Trophoblast cell (in vitro differentiated cells and primary cell): ENCODE measurements around the gene STK17B.

Experiments
- DNase-seq, 2 donors: peaks; one replicate each; pipeline ENCODE4 v3.0.0-alpha.2; 2016
- H2AFZ ChIP-seq: 2 replicates; pipeline ENCODE4 v1.6.1; 2013; ENCODE audit warnings: low read length, moderate library complexity, mild to moderate bottlenecking; ENCODE audit not compliant: insufficient read depth, poor library complexity
- H2AK5ac ChIP-seq: 2 replicates; pipeline ENCODE4 v1.6.1; 2013; ENCODE audit warnings: mild to moderate bottlenecking, low read length
- H2BK120ac ChIP-seq: 2 replicates; pipeline ENCODE4 v1.6.1; 2013; ENCODE audit warnings: low read length, mild to moderate bottlenecking, moderate library complexity; ENCODE audit not compliant: insufficient read depth, poor library complexity
- H2BK12ac ChIP-seq: 2 replicates; pipeline ENCODE4 v1.6.1; 2013; ENCODE audit warnings: mild to moderate bottlenecking, low read length, moderate library complexity
- H2BK5ac ChIP-seq: 2 replicates; pipeline ENCODE4 v1.6.1; 2013; ENCODE audit warnings: low read length, low read depth, moderate library complexity, mild to moderate bottlenecking; ENCODE audit not compliant: poor library complexity
- H3K14ac ChIP-seq: 2 replicates; pipeline ENCODE4 v1.6.1; 2013; ENCODE audit warnings: mild to moderate bottlenecking, low read length
- H3K18ac ChIP-seq: 2 replicates; pipeline ENCODE4 v1.6.1; 2013; ENCODE audit warnings: mild to moderate bottlenecking, low read length
- H3K23ac ChIP-seq: 2 replicates; pipeline ENCODE4 v1.6.1; 2013; ENCODE audit warnings: low read length
- H3K27ac ChIP-seq: 2 replicates; pipeline ENCODE4 v1.5.1; 2013; ENCODE audit warnings: low read depth, mild to moderate bottlenecking, inconsistent platforms, low read length, moderate library complexity
- H3K27me3 ChIP-seq: 2 replicates; pipeline ENCODE4 v1.6.1; 2013; ENCODE audit warnings: inconsistent platforms, mild to moderate bottlenecking, low read length, moderate library complexity; ENCODE audit not compliant: insufficient read depth
- H3K36me3 ChIP-seq, 2 experiments: 1 replicate in 1 of 2; 2 replicates in 1 of 2; pipeline ENCODE4 v1.6.1; 2013; ENCODE audit warnings: low read length in 2 of 2, mild to moderate bottlenecking in 2 of 2, moderate library complexity in 1 of 2; ENCODE audit not compliant: insufficient read depth in 2 of 2, control insufficient read depth in 1 of 2
- H3K4ac ChIP-seq: 2 replicates; pipeline ENCODE4 v1.6.1; 2013; ENCODE audit warnings: low read depth, mild to moderate bottlenecking, low read length, moderate library complexity
- H3K4me1 ChIP-seq, 2 experiments: 1 replicate in 1 of 2; 2 replicates in 1 of 2; pipeline ENCODE4 v1.6.1; 2013; ENCODE audit warnings: low read length in 2 of 2, mild to moderate bottlenecking in 2 of 2, moderate library complexity in 1 of 2; ENCODE audit not compliant: insufficient read depth in 2 of 2, control insufficient read depth in 1 of 2
- H3K4me2 ChIP-seq: 2 replicates; pipeline ENCODE4 v1.6.1; 2013; ENCODE audit warnings: inconsistent platforms, mild to moderate bottlenecking, low read length, moderate library complexity
- H3K4me3 ChIP-seq: 2 replicates; pipeline ENCODE4 v1.5.1; 2013; ENCODE audit warnings: mild to moderate bottlenecking, low read depth, low read length, inconsistent platforms
- H3K79me1 ChIP-seq: one replicate; pipeline ENCODE4 v1.6.1; 2013; ENCODE audit warnings: low read length
- H3K79me2 ChIP-seq: 2 replicates; pipeline ENCODE4 v1.6.1; 2013; ENCODE audit warnings: low read length, mild to moderate bottlenecking; ENCODE audit not compliant: control insufficient read depth, insufficient read depth, poor library complexity
- H3K9ac ChIP-seq: 2 replicates; pipeline ENCODE4 v1.6.1; 2013; ENCODE audit warnings: mild to moderate bottlenecking, low read length
- H3K9me3 ChIP-seq: 2 replicates; pipeline ENCODE4 v1.6.1; 2013; ENCODE audit warnings: low read depth, mild to moderate bottlenecking, control low read depth, inconsistent platforms, low read length; ENCODE audit not compliant: insufficient read depth
- H4K12ac ChIP-seq: 2 replicates; pipeline ENCODE4 v1.6.1; 2013; ENCODE audit warnings: low read depth, mild to moderate bottlenecking, low read length, moderate library complexity
- H4K8ac ChIP-seq: 2 replicates; pipeline ENCODE4 v1.6.1; 2013; ENCODE audit warnings: low read depth, mild to moderate bottlenecking, low read length, moderate library complexity
- H4K91ac ChIP-seq: one replicate; pipeline ENCODE4 v1.6.1; 2013; ENCODE audit warnings: low read depth, mild to moderate bottlenecking, low read length, moderate library complexity
- WGBS: extraction: QIAGEN DNeasy Blood & Tissue Kit; methylation state at CpG from one replicate; pipeline ENCODE4 v1.1.7; 2013; ENCODE audit warnings: missing lambda C conversion rate; ENCODE audit not compliant: insufficient read length, insufficient coverage; ENCODE audit errors: extremely low coverage; 5-methylcytosine and 5-hydroxymethylcytosine counted together

The STK17B gene

DNA sequence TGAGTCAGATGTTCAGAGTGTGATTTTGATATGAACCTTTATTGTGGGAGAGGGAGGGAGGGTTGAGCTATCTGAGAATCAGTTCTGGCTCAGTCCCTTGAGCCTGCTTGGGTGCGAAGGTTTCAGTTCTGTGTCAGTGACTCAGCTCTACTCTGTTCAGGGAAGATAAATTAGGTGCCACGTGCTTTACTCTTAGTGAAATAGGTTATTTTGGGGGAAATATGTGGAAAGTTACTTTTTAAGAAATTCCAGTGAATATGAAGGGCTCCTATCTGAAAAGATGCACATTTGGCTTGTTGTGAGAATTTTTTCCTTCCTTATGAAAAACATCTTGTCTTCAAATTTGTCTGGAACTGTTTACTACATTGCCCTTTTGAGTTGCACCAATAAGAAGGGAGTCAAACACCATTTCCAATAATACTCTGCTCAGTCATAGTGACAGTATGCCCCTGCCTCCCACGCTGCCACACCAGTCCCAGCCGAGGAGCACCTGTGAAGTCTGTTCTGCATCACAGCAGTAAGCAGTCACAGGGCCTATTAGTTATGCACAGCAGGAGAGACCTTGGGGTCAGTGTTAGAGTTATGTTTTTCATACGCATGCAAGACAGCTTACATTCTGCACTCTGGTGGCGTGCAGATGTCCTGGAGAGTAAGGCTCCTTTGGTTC is 69.9 kb downstream of the STK17B start:
- no peak for DNase-seq
- Histone ChIP-seq H4K91ac (no peak overlapping the region), H3K14ac (no peak overlapping the region), H3K27ac (no peak overlapping the region), H2BK120ac (no peak overlapping the region), H4K12ac (no peak overlapping the region), H3K4me3 (no peak overlapping the region), H3K9ac (no peak overlapping the region), H3K79me2 (no peaks in the 10 kb centered on the region), H3K4me1 (no peaks in the 10 kb centered on the region), H3K9me3 (no peaks in the 10 kb centered on the region), H3K36me3 (no peaks in the 10 kb centered on the region), H3K27me3 (no peaks in the 10 kb centered on the region), H3K23ac (no peak overlapping the region), H2BK5ac (no peak overlapping the region), H2AFZ (no peak overlapping the region), H3K79me1 (no peaks in the 10 kb centered on the region), H2AK5ac (no peak overlapping the region), H2BK12ac (no peak overlapping the region), H3K4ac (no peak overlapping the region), H4K8ac (no peak overlapping the region), H3K18ac (no peak overlapping the region), H3K4me2 (no peak overlapping the region)
- no CpG with 5 or more reads among the region's 6 CpGs for WGBS

DNA sequence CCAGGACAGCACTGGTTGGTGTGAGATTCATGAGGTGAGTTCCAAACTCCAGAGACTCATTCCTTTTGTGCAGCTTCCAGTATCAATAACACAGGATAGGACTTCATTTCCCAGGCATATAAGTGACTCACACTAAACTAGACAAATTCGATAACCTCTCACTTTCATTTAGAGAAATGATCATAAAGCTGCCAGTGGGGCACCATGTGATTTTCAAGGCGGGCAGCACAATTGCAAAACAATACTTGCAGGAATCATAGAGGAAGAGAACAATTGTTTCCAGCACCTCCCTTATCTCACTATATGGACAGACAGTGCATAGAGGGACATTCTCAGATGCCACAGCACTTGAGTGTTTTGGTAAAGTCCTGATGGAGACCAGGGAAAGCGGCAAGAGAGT is 71.5 kb downstream of the STK17B start:
- Histone ChIP-seq H2BK120ac (no peak overlapping the region), H3K36me3 (no peaks in the 10 kb centered on the region), H3K4me2 (no peak overlapping the region), H2BK5ac (no peak overlapping the region), H4K12ac (no peak overlapping the region), H3K27me3 (no peaks in the 10 kb centered on the region), H3K9me3 (no peaks in the 10 kb centered on the region), H3K79me1 (no peaks in the 10 kb centered on the region), H3K18ac (no peak overlapping the region), H3K9ac (no peak overlapping the region), H3K27ac (no peak overlapping the region), H2BK12ac (no peak overlapping the region), H3K4me3 (no peak overlapping the region), H3K4me1 (no peaks in the 10 kb centered on the region), H4K8ac (no peak overlapping the region), H3K14ac (no peak overlapping the region), H2AFZ (no peak overlapping the region), H3K23ac (no peak overlapping the region), H3K79me2 (no peaks in the 10 kb centered on the region), H3K4ac (no peak overlapping the region), H2AK5ac (no peak overlapping the region), H4K91ac (no peak overlapping the region)
- DNase-seq: no peak
- WGBS: no CpG with 5 or more reads among the region's 3 CpGs

GRCh38 chr2:196097864-196098660 is 73.3 kb downstream of the STK17B start:
- Histone ChIP-seq H2BK12ac (no peak overlapping the region), H3K23ac (no peak overlapping the region)

DNA sequence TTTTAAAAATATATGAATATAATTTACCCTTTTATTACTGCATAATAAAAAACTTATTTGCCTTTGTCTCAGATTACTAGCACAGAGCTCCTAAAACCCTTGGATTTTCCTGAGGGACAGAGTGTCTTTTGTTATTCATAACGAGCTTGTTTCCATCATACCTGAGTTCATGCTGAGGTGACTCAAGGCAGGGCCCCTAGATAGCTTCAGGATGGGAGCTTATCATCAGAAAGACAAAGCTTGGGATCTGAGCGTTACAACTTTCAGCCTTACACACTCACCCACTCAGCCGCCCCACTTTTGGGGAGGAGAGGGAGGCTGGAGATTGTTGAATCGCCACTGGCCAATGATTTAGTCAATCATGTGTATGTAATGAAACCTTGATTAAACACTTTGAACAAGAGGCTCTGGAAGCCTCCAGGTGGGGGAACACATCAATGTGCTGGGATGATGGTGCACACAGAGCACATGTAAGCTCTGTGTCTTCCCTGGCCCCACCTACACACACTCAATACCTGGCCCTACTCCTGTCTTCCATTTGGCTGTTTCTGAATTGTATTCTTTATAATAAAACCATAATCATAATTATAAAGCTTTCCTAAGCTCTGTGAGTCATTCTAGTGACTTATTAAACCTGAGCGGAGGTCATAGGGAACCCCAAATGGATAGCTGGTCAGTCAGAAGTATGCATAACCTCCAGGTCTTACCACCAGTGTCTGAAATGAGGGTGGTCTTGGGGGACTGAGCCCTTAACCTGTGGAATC is 74.2 kb downstream of the STK17B start:
- no peak overlapping the region for H3K23ac ChIP-seq
- H3K4me1 ChIP-seq: no peaks in the 10 kb centered on the region
- no peak for DNase-seq
- no peak overlapping the region for H3K4me2 ChIP-seq
- no peak overlapping the region for H3K18ac ChIP-seq
- H2BK12ac ChIP-seq: no peak overlapping the region
- H3K4me3 ChIP-seq: no peak overlapping the region
- no peak overlapping the region for H4K12ac ChIP-seq
- no peak overlapping the region for H2AFZ ChIP-seq
- H2AK5ac ChIP-seq: no peak overlapping the region
- no peaks in the 10 kb centered on the region for H3K36me3 ChIP-seq
- no peaks in the 10 kb centered on the region for H3K79me1 ChIP-seq
- H4K8ac ChIP-seq: no peak overlapping the region
- H4K91ac ChIP-seq: no peak overlapping the region
- WGBS: no CpG with 5 or more reads among the region's 5 CpGs
- H2BK120ac ChIP-seq: no peak overlapping the region
- H3K4ac ChIP-seq: no peak overlapping the region
- no peaks in the 10 kb centered on the region for H3K9me3 ChIP-seq
- no peak overlapping the region for H3K9ac ChIP-seq
- H3K27ac ChIP-seq: no peak overlapping the region
- no peak overlapping the region for H2BK5ac ChIP-seq
- H3K79me2 ChIP-seq: no peaks in the 10 kb centered on the region
- H3K27me3 ChIP-seq: no peaks in the 10 kb centered on the region
- H3K14ac ChIP-seq: no peak overlapping the region

More at GRCh38 chr2:196097864-196098660, 73.3 kb downstream of the STK17B start:
- no peak overlapping the region for H4K12ac ChIP-seq
- H3K9ac ChIP-seq: no peak overlapping the region
- H3K14ac ChIP-seq: no peak overlapping the region
- no peak overlapping the region for H4K8ac ChIP-seq
- no peaks in the 10 kb centered on the region for H3K79me1 ChIP-seq
- no peak overlapping the region for H2BK5ac ChIP-seq
- no peak overlapping the region for H3K18ac ChIP-seq
- no peak overlapping the region for H4K91ac ChIP-seq
- no peak overlapping the region for H3K4me2 ChIP-seq
- no peak overlapping the region for H2AK5ac ChIP-seq
- H3K36me3 ChIP-seq: no peaks in the 10 kb centered on the region
- H3K27ac ChIP-seq: no peak overlapping the region
- no peaks in the 10 kb centered on the region for H3K9me3 ChIP-seq
- no peak overlapping the region for H2AFZ ChIP-seq
- DNase-seq: no peak
- H3K4ac ChIP-seq: no peak overlapping the region
- no peaks in the 10 kb centered on the region for H3K4me1 ChIP-seq
- H2BK120ac ChIP-seq: no peak overlapping the region
- no peak overlapping the region for H3K4me3 ChIP-seq
- H3K27me3 ChIP-seq: no peaks in the 10 kb centered on the region
- no CpG with 5 or more reads among the region's 6 CpGs for WGBS
- no peaks in the 10 kb centered on the region for H3K79me2 ChIP-seq
